Measurements from ENCODE around the gene RAB21. TPM values are rescaled to one million over a fixed set of nuclear protein-coding genes. Genes with fewer than 3 reads are reported as not detected.

RAB21 gene
- total and polyA plus RNA-seq, 2 of the 13 experiments (the other 11 are each of a cell fraction or from before 2014, with no cell fraction given) = 4.4 to 50.9 TPM

DNA sequence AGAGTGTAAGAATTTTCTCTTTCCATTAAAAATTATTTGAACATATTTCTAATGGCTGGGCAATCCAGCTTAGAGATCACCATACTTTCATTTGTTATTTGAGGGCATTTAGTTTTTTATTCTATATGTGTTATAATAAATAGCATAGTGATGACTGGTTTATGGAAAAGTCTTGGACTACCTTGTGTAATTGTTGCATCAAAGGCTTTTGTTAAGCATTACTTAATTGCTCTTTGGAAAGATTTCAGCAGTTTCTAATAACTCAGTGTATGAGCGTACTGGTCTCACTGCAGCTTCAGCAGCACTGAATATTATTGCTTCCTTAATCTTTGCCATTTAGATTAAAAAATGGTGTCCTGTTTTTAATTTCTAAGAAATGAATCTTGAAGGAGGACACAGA lies 46.0 kb upstream of the RAB21 start:
- POLR2A ChIA-PET = interaction anchor here (1.4 kb wide), 1 partner anchor 23 kb away, joined by 6 read pairs; the partner anchor contains the start of gene TMEM19
- H3K4me3 ChIP-seq (replicated peaks in 1 of 3; ENCODE audit: insufficient read depth in 1 of 3, low read depth in 2 of 3, low read length in 3 of 3) = no peak overlapping the region
- no peaks in the 10 kb centered on the region for H3K36me3 ChIP-seq (replicated peaks in 1 of 2; ENCODE audit: control insufficient read depth in 1 of 2, insufficient read depth in 2 of 2, low read length in 2 of 2)
- CTCF ChIA-PET (ENCODE audit: low intra/inter-chr PET ratio, low total read pairs) = no interaction called here
- intact Hi-C loops (cut with micrococcal nuclease; ENCODE audit: unreplicated experiment) = no loop called here
- no peak for FAIRE-seq
- no peak for DNase-seq (ENCODE audit: low spot score)
- H3K4me2 ChIP-seq (ENCODE audit: low read depth, low read length) = no peak overlapping the region
- peaks cover 8% of the 10 kb centered on the region; the same call in 1 of the 2 replicates for H3K9me3 ChIP-seq (ENCODE audit: low read length)
- no peaks in the 10 kb centered on the region for H3K27me3 ChIP-seq (ENCODE audit: control insufficient read depth in 1 of 2, insufficient read depth in 2 of 2, low read length in 2 of 2)
- WGBS (ENCODE audit: low lambda C conversion rate) = 100% methylated on average over 1 of the region's 1 CpG
- TF ChIP-seq ZC3H13 (CRISPR knock-in tag; IDR thresholded peaks at IDR 0.05) = no peak
- TF ChIP-seq ATRX (CRISPR knock-in tag; IDR thresholded peaks at IDR 0.05; ENCODE audit: borderline replicate concordance) = no peak
- TF ChIP-seq ZNF703 (CRISPR knock-in tag; IDR thresholded peaks at IDR 0.05; ENCODE audit: borderline replicate concordance) = no peak
- no peak for TF ChIP-seq KDM4B (CRISPR knock-in tag; IDR thresholded peaks at IDR 0.05)
- no peak for TF ChIP-seq GABPB1 (CRISPR knock-in tag; IDR thresholded peaks at IDR 0.05)
- no peaks in the 10 kb centered on the region for H4K20me1 ChIP-seq (ENCODE audit: insufficient read depth, low read length)
- no peak overlapping the region for H3K9ac ChIP-seq (ENCODE audit: insufficient read depth, low read depth, low read length)
- no peaks in the 10 kb centered on the region for H3K79me2 ChIP-seq (ENCODE audit: insufficient read depth, low read length)
- no peak overlapping the region for H3K27ac ChIP-seq (ENCODE audit: extremely low read length, insufficient read depth, low read length)
- peaks cover 16% of the 10 kb centered on the region for H3K4me1 ChIP-seq (ENCODE audit: insufficient read depth, low read length)
- ATAC-seq = no peak
- in situ Hi-C loops (cut with HindIII; ENCODE audit: extremely low pct_ligation_motif_present, low pct_unique_long_range_greater_than_20kb) = no loop called here
- no TSS peak for BruUV-seq (replicated peaks)
- no peak overlapping the region for H2AFZ ChIP-seq (ENCODE audit: low read length)

DNA sequence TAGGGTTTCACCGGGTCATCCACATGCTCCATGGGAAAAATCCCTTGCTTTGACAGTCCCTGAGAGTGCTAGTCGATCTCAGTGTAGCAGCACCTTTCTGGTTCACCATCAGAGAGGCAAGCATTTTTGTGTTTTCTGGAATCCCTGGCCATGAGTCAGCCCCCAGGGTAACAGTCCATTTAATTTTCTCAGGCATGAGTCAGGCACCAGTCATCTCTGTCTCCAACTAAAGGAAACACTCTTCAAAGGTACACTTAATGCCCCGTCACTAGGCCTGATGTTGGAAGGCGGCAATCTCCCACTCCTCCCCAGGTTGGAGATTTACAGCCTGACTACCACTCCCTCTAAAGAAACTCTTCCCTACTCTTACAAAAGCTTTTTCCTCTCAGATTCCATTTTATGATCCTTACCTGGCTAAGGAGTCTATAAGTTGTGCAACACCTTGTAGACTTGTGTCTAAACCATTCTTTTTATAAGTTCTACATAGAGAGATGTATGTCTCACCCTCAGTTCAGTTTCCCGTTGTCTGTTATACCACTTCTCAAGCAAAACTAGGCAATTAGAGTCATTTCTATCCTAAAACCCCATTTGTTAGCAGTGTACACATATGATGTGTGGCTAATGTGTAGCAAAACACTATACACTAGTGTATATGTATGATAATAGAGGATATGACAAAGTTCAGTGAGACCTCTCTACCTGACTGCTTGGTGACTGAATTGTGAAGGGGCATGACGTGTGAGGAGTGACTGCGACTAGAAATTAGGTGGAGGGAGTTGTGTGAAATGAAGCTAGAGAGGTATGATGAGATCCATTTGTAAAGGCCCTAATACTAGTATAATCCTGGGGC lies 44.2 kb upstream of the RAB21 start:
- POLR2A ChIA-PET = no interaction called here
- WGBS (ENCODE audit: low lambda C conversion rate) = 45% methylated on average over 7 of the region's 7 CpGs
- no peaks in the 10 kb centered on the region for H3K79me2 ChIP-seq (ENCODE audit: insufficient read depth, low read length)
- H3K27me3 ChIP-seq (ENCODE audit: control insufficient read depth in 1 of 2, insufficient read depth in 2 of 2, low read length in 2 of 2) = no peaks in the 10 kb centered on the region
- H3K36me3 ChIP-seq (replicated peaks in 1 of 2; ENCODE audit: control insufficient read depth in 1 of 2, insufficient read depth in 2 of 2, low read length in 2 of 2) = no peaks in the 10 kb centered on the region
- in situ Hi-C loops (cut with HindIII; ENCODE audit: extremely low pct_ligation_motif_present, low pct_unique_long_range_greater_than_20kb) (no loop called here), intact Hi-C loops (cut with micrococcal nuclease; ENCODE audit: unreplicated experiment) (no loop called here)
- H3K4me1 ChIP-seq (ENCODE audit: insufficient read depth, low read length) = peaks cover 16% of the 10 kb centered on the region
- no TSS peak for BruUV-seq (replicated peaks)
- no peak overlapping the region for H2AFZ ChIP-seq (ENCODE audit: low read length)
- H3K4me2 ChIP-seq (ENCODE audit: low read depth, low read length) = no peak overlapping the region
- H3K27ac ChIP-seq (ENCODE audit: extremely low read length, insufficient read depth, low read length) = no peak overlapping the region
- CTCF ChIA-PET (ENCODE audit: low intra/inter-chr PET ratio, low total read pairs) = no interaction called here
- FAIRE-seq = no peak
- DNase-seq (ENCODE audit: low spot score) = peak; percentile 34
- H3K9ac ChIP-seq (ENCODE audit: insufficient read depth, low read depth, low read length) = no peak overlapping the region
- ATAC-seq = peak; percentile 76
- peaks cover 14% of the 10 kb centered on the region; the same call in 1 of the 2 replicates for H3K9me3 ChIP-seq (ENCODE audit: low read length)
- no peaks in the 10 kb centered on the region for H4K20me1 ChIP-seq (ENCODE audit: insufficient read depth, low read length)
- no peak overlapping the region for H3K4me3 ChIP-seq (replicated peaks in 1 of 3; ENCODE audit: insufficient read depth in 1 of 3, low read depth in 2 of 3, low read length in 3 of 3)
- peak; percentile 58; the same call in 1 of the 2 replicates for TF ChIP-seq CEBPB (IDR thresholded peaks at IDR 0.05; ENCODE audit: borderline replicate concordance, low read depth, low read length)
- TF ChIP-seq ISL2 (CRISPR knock-in tag; IDR thresholded peaks at IDR 0.05) = no peak
- TF ChIP-seq FOSL2 (CRISPR knock-in tag; IDR thresholded peaks at IDR 0.05) = peak; percentile 79

Data from HepG2 (cell line).